GM21723 (cell line): ENCODE data around the gene SPON1.
"Not testable (repeated sequence)": the region's sequence is repeated elsewhere in the genome, so short reads cannot be mapped to it uniquely, and the experiment has no call there.

ENCODE experiments used
- ATAC-seq: cut with Tn5 transposase; IDR thresholded peaks from one replicate; pipeline ENCODE4 v1.9.1; 2021; ENCODE audit warnings: mild to moderate bottlenecking, moderate library complexity; ENCODE audit not compliant: unreplicated experiment

The SPON1 gene

DNA sequence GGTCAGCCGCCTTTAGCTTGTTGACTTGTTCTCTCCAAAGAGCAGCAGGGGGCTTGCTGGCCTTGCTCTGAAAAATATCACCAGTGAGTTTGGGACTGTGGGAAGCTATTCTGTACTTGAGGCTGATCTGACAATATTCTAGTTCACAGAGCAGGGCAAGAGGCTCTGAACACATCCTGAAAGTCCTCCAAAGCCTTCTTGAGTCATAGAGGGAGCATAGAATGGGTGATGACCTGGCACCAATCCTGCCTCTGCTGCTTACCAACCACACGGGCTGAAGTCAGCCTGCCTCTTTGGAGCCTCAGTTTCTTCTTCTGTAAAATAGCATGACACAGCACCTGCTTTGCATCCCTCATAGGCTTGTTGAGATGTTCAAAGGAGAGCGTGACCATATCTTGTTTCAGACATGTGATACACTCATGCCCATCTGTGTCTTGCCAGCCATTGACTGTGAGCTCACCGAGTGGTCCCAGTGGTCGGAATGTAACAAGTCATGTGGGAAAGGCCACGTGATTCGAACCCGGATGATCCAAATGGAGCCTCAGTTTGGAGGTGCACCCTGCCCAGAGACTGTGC is 299.8 kb downstream of the SPON1 start:
- ATAC-seq = no peak

DNA sequence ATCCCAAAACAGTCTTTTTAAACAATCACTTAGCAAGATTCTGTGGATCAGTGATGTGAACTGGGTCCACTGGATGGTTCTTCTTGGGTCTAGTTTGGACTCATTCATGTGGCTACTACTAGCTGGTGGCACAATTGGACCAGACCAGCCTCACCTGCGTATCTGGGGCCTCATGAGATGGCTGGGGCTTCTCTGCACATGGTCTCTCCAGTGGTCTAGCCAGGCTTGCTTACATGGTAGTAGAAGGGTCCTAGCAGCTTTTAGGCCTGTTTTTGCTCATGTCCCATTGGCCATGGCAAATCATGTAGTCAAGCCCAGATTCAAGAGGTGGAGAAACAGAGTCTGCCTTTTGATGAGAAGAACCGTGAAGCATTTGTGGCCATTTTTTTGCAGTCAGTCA is 302.4 kb downstream of the SPON1 start:
- ATAC-seq = no peak

DNA sequence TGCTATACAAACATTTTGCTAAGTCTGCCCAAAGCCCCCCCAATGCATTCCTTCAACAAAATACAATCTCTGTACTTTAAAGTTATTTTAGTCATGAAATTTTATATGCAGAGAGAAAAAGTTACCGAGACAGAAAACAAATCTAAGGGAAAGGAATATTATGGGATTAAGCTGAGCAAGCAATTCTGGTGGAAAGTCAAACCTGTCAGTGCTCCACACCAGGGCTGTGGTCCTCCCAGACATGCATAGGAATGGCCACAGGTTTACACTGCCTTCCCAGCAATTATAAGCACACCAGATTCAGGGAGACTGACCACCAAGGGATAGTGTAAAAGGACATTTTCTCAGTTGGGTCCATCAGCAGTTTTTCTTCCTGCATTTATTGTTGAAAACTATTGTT is 304.1 kb downstream of the SPON1 start:
- no peak for ATAC-seq

DNA sequence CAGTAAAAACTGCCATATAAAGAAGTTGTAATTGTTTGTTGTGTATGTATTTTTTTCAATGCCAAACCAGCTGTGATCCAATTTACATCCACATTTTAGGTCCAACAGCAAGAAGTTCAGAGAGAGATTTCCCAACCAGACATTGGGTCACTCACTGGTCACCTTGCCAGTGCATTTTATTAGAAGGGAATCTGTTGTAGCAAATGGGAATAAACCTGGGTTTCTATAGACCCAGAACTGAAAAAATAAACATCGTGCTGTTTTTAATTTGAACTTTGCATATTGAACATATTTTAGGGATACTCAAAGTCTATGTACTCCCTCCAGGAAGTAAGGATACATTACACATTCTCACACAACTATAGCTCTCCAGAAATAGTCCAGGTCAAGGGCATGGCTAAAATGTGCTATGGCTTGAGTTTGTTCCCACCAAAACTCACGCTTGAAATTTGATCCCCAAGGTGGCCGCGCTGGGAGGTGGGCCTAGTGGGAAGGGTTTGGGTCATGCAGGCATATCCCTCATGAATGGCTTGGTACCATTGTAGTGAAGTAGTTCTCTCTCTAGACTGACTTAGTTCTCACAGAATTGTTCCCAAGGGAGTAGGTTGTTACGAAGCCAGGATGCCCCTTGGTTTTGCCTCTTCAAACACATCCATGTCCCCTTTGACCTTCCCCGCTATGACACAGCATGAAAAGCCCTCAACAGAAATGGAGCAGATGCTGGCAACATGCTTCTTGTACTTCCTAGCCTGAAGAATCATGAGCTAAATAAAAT is 305.5 kb downstream of the SPON1 start:
- ATAC-seq = no peak

DNA sequence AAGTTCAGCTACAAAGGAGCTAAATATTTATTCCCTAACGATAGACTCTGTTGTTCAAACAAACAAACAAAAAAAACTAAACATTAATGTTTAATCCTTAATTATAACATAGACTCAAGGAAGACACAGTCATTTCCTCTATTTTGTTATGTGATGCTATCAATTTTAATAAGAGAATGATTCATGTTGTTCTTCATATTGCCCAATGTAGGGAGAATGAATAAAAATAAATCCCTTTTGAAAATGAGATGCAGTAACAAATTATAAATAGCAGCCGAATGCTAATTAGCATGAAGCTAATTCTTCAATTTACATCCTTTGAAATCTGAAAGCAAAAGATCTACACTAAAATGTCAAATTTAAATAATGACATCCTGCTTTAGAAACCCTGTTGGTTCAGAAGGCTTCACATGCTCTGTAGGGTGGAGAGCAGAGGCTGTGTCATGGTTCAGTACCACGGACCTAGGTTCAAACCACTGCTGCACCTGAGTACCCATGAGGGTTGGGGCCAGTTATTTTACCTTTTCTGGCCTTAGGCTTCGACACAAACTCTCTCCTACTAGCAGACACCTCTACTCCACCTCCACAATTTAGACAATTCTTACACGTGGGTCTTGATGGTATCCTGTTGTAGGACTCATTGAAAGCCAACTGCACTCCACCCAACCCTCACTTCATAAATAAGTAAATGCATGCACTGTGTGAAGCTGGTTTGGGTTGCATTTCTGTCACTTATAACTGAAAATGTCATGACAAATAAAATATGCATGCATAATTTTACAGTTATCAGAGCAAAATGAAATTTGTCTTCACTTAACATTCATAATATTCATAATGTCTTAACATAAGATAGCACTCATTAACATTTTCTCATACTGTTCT is 307.4 kb downstream of the SPON1 start:
- no peak for ATAC-seq

DNA sequence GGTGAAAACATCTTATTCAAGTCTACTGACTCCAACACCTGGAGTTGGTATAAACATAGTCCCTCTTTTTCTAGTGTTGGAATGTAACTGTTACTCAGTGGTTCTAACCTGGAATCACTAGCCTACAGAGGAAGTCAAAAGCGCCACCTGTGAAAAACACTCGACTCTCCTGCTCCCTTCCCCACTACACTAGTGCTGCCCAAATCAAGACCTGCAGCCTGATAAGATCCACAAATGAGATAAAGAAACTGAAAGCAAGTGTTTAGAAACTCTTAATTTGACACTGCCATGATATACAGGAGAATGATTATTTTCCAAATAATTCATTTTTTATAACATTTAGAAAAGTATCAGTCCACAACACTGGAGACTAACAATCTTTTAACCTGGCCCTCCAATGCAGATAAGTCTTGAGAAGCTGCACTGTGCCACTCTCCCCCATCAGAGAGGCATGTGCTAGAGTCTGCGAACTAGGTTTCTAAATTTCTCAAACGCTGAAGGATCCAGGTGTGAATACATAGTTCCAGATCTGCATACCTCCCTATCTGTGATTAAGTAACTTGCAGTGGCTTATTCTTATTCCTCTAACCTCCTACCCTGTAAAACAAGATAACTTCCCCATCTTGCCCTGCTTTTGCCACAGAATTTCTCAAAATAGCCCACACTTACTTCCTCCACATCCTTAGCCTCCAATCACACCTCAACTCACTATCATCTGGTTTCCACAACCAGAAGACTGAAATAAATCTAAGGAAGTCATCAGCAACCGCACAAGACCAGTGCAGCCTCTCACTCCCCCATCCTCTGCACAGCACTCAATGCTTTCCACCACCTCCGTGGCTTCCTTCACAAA is 308.4 kb downstream of the SPON1 start:
- ATAC-seq = peak; percentile 67

DNA sequence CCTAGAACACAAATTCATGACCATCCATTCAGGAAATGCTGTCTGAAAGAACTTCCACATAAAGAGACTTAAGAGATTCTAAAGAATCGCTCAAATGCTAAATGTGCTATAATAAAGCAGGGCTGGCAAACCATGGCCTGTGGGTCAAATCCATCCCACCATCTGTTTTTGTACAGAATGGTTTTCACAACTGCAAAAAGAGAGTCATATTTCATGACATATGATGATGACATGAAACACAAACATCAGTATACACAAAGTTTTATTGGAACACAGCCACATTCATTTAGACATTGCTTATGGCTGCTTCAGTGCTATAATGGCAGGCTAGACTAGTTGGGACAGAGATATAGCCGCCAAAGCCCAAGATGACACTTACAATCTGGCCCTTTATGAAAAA is 311.4 kb downstream of the SPON1 start:
- no peak for ATAC-seq

DNA sequence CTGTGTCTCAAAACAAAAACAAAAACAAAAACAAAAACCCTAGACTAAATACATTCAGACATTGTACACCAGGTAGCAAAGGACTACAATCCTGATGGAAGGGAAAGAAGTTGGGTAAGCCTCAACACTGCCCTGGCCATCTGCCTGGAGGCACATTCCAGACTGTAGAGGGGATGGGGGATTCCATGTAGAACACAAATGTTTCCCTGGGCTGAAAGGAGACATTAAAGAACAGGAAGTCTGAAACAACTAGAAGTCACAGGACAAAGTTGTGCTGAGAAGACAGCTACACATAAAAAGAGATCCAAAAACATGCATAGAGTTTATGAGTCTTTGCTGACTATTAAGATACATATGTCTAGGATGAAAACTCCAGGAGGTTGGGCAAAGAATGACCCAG is 312.6 kb downstream of the SPON1 start:
- ATAC-seq = no peak

DNA sequence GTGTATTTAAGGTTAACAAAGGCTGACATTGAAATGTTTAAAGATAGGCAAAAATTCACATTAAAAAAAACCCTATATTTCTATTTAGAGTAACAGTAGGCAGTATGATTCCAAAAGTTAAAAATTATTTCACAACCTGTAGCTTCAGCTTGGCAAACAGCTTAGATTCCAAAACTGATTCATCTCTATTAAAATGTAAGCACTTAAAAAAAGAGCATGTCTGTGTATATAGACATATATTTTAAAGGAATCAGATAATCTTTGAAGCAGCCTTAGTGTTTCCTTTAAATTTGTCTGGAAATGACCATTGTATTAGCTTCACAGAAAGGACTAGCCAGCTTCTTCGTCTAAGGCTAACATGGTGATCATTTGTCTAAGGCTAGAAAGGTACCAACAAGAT is 316.3 kb downstream of the SPON1 start:
- ATAC-seq = not testable (repeated sequence)

DNA sequence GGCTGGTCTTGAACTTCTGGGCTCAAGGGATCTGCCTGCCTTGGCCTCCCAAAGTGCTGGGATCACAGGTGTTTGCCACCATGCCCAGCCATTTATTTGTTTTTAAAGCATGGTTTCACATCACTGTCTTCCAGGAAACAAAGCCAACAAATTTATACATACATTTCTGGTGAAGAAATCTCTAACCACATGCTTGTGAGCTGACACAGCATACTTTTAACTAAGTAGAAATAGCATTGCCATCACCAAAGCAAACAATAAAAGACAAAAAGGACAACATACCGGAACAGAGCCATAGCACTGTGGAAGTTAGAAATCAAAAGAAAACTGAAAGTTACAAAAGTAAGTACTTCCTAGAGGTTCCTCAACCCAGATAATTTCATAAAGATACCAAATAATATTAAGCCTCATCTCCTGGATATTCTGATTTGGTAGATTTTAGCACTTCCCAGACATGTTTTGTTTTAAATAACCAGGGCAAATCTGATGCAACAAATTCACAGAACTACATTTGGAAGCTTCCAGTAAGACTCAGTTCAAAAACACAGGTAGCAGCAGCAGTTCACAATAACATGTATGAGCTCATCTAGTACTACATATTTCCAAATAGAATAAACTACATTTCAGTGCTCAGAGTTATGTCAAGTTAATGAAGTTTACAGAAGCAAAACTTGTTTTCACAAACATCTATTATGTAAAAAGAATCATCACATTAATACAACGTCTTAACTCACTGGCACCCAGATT is 325.8 kb downstream of the SPON1 start:
- ATAC-seq = no peak

DNA sequence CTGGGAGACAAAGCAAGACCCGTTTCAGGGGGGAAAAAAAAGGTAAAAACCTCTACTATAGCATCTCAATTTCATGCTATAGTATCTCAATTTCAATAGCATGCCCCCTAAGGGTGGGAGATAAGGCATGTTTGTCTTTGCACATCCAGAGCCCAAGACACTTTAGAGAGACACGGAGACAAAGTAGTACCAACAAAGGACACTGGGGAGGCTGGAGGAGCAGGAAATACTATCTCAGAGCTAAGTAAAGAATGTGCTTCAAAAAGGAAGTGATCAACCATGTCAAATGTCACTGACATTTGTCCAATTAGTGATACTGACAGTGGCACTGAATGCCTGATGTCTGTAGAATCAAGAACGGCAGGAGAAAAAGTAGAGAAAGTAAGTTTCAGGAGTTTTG is 327.9 kb downstream of the SPON1 start:
- ATAC-seq = no peak

DNA sequence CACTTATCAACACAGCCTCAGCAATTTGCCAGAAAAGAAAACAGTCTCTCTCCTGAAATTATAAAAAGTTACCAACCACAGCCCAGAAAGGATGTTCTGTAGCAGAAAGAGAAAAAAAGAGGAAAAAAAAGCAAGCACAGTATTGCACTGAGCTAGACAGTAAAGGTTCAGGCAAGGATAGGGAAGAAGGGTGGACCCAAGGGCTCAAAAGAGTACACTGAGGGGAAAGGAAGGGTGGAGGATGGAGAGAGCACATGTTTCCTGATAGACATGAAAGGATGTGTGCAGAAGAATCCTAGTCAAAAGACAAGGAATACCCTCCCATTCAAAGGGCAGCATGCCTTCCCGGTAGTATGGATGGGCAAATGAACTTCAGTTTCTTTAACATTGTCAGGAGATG is 337.4 kb downstream of the SPON1 start:
- no peak for ATAC-seq

DNA sequence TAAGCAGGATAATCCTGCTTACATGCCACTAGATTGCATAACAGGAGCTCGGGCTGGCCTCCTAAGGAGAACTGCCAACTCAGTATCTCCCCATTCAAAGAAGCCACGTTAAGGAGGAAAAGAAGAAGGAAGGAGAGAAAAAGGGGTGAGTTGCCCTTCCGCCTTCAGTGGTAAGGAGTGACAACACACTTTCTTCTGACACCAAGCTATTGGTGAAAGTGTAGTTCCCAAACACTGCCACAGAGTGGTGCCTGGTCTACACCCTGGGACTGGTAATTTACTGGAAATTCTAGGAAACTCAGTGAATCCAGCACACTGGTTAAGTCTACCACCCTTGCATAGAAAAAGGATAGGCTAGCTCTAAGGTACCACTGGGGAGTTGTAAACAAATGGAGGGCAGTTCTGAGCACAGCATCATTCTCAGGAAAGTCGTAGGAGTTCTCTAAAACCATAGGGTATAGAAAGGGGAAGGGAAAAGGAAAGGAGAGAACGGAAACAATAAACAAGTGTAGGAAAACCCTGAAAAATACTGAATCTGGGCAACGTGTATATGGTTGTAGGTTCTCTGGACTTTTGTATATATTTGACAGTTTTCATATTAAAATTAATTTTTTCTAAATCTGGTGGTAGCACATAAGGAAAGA is 338.3 kb downstream of the SPON1 start:
- ATAC-seq = peak; percentile 81

DNA sequence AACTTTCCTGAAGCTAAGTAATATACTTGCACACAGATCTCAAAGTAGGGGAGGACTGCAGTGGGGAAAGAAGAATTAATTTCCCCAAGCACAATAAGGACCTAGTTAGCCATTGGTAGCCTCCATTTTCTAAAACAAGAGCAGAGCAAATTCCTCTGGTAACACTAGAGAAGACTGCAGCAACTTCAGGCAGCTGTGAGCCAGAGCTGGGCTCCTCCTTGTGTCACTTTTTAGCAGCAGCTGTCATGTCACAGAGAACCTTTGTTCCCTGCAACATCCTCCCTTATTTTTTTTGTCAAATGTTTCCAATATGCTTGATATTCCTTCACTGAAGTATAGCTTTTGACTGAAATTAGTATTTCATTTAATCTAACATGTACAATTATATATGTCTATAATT is 342.1 kb downstream of the SPON1 start:
- no peak for ATAC-seq

DNA sequence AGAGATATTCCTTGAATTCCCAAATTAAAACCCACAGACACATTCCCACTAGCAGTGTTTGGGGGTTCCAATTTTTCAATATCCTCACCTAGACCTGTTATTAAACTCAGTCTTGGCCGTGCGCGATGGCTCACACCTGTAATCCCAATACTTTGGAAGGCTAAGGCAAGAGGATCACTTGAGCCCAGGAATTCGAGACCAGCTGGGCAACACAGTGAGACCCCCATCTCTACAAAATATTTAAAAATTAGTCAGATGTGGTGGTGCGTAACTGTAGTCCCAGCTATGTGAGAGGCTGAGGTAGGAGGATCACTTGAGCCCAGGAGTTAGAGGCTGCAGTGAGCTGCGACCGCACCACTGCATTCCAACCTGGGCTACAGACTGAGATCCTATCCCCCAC is 343.1 kb downstream of the SPON1 start:
- ATAC-seq = no peak

DNA sequence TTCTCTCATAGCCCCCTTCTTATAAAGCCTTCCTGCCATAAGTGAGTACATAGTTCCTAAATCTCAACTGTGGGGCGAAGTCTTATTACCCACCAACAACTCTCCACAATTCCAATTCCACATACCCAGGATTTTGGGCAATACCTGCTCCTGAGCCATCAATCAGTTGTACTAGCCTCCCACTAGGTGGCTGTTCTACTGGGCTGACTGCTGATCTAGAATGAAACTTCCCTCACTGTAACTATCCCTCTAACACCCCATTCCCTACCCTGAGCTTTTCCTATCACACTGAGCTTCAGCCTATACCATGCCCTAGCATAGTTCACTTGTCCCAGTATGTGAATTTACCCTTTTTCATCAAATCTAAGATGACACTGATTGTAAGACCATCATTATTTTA is 344.0 kb downstream of the SPON1 start:
- no peak for ATAC-seq

DNA sequence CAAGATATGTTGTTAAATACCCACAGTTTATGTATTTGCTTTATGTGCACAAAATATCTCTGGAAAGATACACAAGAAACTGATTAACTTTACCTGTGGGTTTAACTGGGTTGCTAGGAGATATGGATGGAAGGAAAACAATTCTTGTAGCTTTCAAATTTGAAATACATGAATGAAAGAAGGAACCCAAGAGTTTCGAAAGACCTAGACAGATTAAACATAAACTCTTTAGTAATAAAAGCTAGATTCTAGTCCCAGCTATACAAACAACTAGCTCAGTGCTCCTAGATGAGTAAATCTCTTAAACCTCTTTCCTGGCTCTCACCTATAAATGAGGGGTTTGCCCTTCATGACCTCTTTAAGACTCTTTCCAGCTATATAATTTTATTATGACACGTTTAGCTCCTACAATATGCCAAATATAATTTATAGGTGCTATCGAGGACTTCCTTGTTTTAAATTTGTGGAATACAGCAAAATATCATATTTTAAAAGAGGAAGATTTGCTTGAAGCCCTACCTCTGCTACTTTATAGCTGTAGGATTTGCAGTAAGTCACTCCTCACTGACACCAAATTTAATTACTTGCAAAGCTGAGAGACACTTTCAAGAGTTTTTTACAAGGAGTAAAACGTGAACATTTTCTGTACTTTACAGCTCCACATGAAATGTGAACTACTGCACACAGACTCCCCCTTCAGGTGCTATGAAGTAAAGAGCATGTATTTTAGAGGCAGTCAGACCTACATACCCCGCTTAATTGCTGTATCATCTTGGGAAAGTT is 345.8 kb downstream of the SPON1 start:
- peak; percentile 40 for ATAC-seq

DNA sequence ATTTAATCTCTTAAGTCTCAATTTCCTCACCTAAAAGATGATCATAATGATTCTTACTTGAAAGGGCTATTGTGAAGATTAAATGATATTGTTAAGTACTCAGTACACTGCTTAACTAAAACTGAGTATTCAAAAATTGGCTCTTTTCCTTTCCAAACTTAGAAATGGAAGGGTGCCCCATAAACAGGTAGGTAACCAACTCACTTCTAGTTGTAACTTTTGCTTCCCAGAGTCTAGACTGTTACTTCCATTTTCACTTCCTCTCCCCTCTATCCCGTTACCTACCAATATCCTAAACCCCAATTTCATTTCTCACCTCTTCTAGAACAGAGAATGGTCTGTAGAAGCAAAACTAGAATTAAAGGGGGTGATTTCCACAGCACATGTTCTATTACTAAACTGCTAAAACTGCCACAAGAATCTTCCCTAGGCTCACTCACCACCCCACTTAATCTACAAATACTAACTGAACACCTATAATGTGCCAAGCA is 346.4 kb downstream of the SPON1 start:
- ATAC-seq = peak; percentile 48
